ENCODE measurements around the gene NEMP2. TPM values are rescaled to one million over a fixed set of nuclear protein-coding genes. Genes with fewer than 3 reads are reported as not detected.

NEMP2 gene
- total and polyA plus RNA-seq, 2 of the 8 experiments (the other 6 are each of a cell fraction or from before 2014, with no cell fraction given), result 3.1 to 5.3 TPM

DNA sequence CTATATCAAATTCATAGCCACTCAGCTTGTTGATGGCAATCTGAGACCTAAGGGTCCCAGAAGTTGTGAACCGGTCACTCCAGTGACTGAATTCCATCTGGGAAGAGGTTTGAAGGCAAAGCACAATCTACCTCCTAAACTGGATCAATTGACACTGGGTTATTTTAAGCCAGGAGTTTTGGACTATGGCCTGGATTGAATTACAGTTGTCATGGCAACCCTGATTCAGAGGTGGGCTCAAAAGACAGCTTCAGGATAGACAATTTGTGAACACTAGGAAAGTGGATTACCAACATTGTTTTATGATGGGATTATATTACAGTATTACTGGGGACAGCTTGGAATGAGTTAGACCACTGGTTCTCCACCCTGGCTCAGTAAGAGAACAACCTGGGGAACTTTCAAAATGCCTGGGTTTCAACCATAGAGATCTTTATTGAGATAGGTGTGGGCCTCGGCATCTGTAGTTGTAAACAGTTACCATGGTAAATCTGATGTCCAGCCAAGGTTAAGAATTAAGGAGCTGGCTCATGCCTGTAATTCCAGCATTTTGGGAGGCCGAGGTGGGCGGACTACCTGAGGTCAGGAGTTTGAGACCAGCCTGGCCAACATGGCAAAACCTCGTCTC is 67.6 kb downstream of the NEMP2 start:
- H3K27ac ChIP-seq (ENCODE audit: low read depth, low read length), result no peak overlapping the region
- TF ChIP-seq EZH2 (IDR thresholded peaks at IDR 0.05; ENCODE audit: low read depth, low read length, severe bottlenecking) (no peak), TCF12 (IDR thresholded peaks at IDR 0.05; ENCODE audit: low read depth, low read length) (no peak), MAX (IDR thresholded peaks at IDR 0.05) (no peak), SRF (IDR thresholded peaks at IDR 0.05; ENCODE audit: low read depth, low read length) (no peak), BCL11A (IDR thresholded peaks at IDR 0.05; ENCODE audit: low read depth in 2 of 2, low read length in 2 of 2) (no peak), NRF1 (IDR thresholded peaks at IDR 0.05; ENCODE audit: low read depth, low read length) (no peak), SIN3A (conservative IDR thresholded peaks at IDR 0.05 in 1 of 2, IDR thresholded peaks at IDR 0.05 in 1 of 2; ENCODE audit: low read depth in 1 of 2, low read length in 2 of 2) (no peak), PHF8 (conservative IDR thresholded peaks at IDR 0.05; ENCODE audit: low read depth, low read length) (no peak), JUN (IDR thresholded peaks at IDR 0.05; ENCODE audit: low read depth, low read length) (no peak), YY1 (IDR thresholded peaks at IDR 0.05; ENCODE audit: low read depth, low read length) (no peak), BRCA1 (IDR thresholded peaks at IDR 0.05; ENCODE audit: low read depth, low read length) (no peak)
- TF ChIP-seq, protein P1, sequence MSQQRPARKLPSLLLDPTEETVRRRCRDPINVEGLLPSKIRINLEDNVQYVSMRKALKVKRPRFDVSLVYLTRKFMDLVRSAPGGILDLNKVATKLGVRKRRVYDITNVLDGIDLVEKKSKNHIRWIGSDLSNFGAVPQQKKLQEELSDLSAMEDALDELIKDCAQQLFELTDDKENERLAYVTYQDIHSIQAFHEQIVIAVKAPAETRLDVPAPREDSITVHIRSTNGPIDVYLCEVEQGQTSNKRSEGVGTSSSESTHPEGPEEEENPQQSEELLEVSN (IDR thresholded peaks at IDR 0.05), result no peak

More for the DNA sequence above, 67.6 kb downstream of the NEMP2 start:
- Histone ChIP-seq H3K4me2 (ENCODE audit: insufficient read depth in 1 of 2, low read depth in 2 of 2, low read length in 2 of 2) (no peak overlapping the region), H2BK15ac (ENCODE audit: low read length) (no peak overlapping the region), H3K23ac (ENCODE audit: insufficient read length) (no peak overlapping the region), H2AFZ (ENCODE audit: low read length) (no peak overlapping the region), H3K23me2 (ENCODE audit: low read depth, low read length) (no peaks in the 10 kb centered on the region), H3K79me1 (ENCODE audit: low read depth, low read length) (no peaks in the 10 kb centered on the region), H3K56ac (replicated peaks; ENCODE audit: insufficient read length, low read depth, low read length) (no peak overlapping the region), H4K8ac (ENCODE audit: extremely low read depth, insufficient read depth, low read length) (no peak overlapping the region), H3K9ac (replicated peaks in 1 of 4; ENCODE audit: extremely low read depth in 1 of 4, low read depth in 3 of 4, low read length in 3 of 4) (no peak overlapping the region), H2BK5ac (ENCODE audit: low read depth, low read length) (no peak overlapping the region), H3K4me3 (ENCODE audit: extremely low read depth in 1 of 4, insufficient read depth in 2 of 4, low read depth in 3 of 4, low read length in 4 of 4) (no peak overlapping the region), H4K20me1 (replicated peaks in 1 of 2; ENCODE audit: control insufficient read depth in 1 of 2, insufficient read depth in 2 of 2, low read length in 2 of 2) (no peaks in the 10 kb centered on the region), H3K79me2 (ENCODE audit: control insufficient read depth in 1 of 2, insufficient read depth in 2 of 2, low read length in 2 of 2) (no peaks in the 10 kb centered on the region), H3K9me3 (ENCODE audit: insufficient read depth in 2 of 2, low read depth in 1 of 2, low read length in 1 of 2) (peaks cover 0 to 5% of the 10 kb centered on the region in 2 experiments; a peak in 3 of 4 replicates), H2BK120ac (replicated peaks; ENCODE audit: low read depth, low read length) (no peak overlapping the region), H4K91ac (replicated peaks; ENCODE audit: insufficient read length, low read length) (no peak overlapping the region), H3K4me1 (replicated peaks in 1 of 4; ENCODE audit: control insufficient read depth in 3 of 4, insufficient read depth in 4 of 4, low read length in 3 of 4) (0 out of 7 replicates have a peak, but pooled peaks cover 0 to 5% (median 0%) of the 10 kb centered on the region in 4 experiments), H3K18ac (ENCODE audit: extremely low read depth, low read length) (no peak overlapping the region), H3K14ac (ENCODE audit: insufficient read length) (no peak overlapping the region), H2BK12ac (ENCODE audit: low read depth, low read length) (no peak overlapping the region), H3K4ac (replicated peaks; ENCODE audit: insufficient read length, low read depth, low read length) (no peak overlapping the region), H4K5ac (ENCODE audit: insufficient read length, low read depth, low read length) (no peak overlapping the region), H3K36me3 (ENCODE audit: control insufficient read depth in 2 of 4, insufficient read depth in 4 of 4, low read length in 3 of 4) (0 out of 8 replicates have a peak, but pooled peaks cover 0 to 3% (median 0%) of the 10 kb centered on the region in 4 experiments), H2BK20ac (ENCODE audit: low read length) (no peak overlapping the region), H3K27me3 (replicated peaks in 1 of 4; ENCODE audit: control insufficient read depth in 3 of 4, extremely low read depth in 1 of 4, insufficient read depth in 3 of 4, low read length in 3 of 4) (no peaks in the 10 kb centered on the region), H2AK5ac (ENCODE audit: low read depth, low read length) (no peak overlapping the region)
- DNase-seq (ENCODE audit: low read depth in 1 of 2, low spot score in 2 of 2) (no peak), FAIRE-seq (no peak)
- ChIA-PET CTCF (ENCODE audit: partially characterized antibody) (interaction anchor here (1.4 kb wide), 1 partner anchor 316 kb away, joined by 5 read pairs; no protein-coding TSS in a partner anchor), POLR2A (ENCODE audit: partially characterized antibody) (interaction anchor here (0.6 to 1.2 kb wide), 2 partner anchors 11 to 410 kb away, joined by 3 read pairs; no protein-coding TSS in a partner anchor)
- 92% methylated on average over 5 of the region's 5 CpGs; no CpG with 5 or more reads in 1 of the 2 experiments for WGBS, 2 experiments (ENCODE audit: extremely low coverage in 1 of 2, insufficient coverage in 1 of 2, insufficient read length in 1 of 2, insufficient replicate concordance in 2 of 2, low coverage in 1 of 2, low lambda C conversion rate in 2 of 2, missing lambda C conversion rate in 1 of 2)

Data from H1 (cell line).